ENCODE data around the gene VN1R2.
"Not testable (repeated sequence)": the region's sequence is repeated elsewhere in the genome, so short reads cannot be mapped to it uniquely, and the experiment has no call there.

The VN1R2 gene, protein sequence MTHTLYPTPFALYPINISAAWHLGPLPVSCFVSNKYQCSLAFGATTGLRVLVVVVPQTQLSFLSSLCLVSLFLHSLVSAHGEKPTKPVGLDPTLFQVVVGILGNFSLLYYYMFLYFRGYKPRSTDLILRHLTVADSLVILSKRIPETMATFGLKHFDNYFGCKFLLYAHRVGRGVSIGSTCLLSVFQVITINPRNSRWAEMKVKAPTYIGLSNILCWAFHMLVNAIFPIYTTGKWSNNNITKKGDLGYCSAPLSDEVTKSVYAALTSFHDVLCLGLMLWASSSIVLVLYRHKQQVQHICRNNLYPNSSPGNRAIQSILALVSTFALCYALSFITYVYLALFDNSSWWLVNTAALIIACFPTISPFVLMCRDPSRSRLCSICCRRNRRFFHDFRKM

DNA sequence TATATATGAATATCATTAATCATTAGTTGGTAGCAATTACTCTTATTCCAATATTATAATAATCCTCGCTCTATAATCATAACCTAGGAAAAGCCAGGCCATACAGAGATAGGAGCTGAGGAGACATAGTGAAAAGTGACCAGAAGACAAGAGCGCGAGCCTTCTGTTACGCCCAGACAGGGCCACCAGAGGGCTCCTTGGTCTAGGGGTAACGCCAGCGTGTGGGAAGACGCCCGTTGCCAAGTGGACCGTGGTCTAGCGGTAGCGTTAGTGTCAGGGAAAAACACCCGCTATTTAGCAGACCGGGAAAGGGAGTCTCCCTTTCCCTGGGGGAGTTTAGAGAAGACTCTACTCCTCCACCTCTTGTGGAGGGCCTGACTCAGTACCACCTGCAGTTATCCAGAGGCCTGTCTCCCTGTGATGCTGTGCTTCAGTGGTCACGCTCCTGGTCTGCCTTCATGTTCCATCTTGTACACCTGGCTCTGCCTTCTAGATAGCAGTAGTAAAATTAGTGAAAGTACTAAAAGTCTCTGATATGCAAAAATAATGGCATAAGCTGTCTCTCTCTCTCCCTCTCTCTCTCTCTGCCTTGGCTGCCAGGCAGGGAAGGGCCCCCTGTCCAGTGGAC is at the start of gene VN1R2:
Gene VN1R2, plus strand, starts transcription at position 578 of the 628 bp plus-strand sequence. CDS start 84 bp downstream, outside the sequence.
- DNase-seq: not testable (repeated sequence)

DNA sequence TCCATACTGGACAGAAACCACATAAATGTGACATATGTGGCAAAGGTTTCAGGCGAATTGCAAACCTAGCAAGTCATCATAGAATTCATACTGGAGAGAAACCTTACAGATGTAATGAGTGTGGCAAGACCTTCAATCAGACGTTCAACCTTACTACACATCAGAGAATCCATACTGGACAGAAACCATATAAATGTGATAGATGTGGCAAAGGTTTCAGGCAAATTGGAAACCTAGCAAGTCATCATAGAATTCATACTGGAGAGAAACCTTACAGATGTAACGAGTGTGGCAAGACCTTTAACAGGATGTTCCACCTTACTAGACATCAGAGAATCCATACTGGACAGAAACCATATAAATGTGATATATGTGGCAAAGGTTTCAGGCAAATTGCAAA is 46.5 kb upstream of the VN1R2 start:
- DNase-seq: not testable (repeated sequence)

DNA sequence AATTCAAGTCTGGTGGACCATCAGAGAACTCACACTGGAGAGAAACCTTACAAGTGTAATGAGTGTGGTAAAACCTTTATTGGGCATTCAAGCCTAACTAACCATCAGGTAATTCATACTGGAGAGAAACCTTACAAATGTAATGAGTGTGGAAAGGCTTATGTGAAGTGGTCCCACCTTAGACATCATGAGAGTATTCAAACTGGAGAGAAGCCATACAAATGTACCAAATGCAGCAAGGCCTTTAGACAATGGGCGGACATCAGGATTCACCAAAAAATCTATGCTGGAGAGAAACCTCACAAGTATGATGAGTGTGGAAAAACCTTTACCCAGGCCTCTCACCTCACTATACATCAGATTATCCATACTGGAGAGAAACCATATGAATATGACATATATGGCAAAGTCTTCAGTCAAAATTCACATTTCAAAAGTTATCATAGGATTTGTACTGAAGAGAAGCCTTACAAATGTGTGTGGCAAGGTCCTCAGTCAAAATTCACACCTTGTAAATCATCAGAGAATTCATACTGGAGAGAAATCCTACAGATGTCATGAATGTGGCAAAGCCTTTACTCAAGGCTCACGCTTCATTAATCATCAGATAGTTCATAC is 45.3 kb upstream of the VN1R2 start:
- DNase-seq: no peak

GRCh38 chr19:53222716-53223115 is 35.4 kb upstream of the VN1R2 start:
- not testable (repeated sequence) for DNase-seq

GRCh38 chr19:53224606-53225005 is 33.5 kb upstream of the VN1R2 start:
- no peak for DNase-seq

DNA sequence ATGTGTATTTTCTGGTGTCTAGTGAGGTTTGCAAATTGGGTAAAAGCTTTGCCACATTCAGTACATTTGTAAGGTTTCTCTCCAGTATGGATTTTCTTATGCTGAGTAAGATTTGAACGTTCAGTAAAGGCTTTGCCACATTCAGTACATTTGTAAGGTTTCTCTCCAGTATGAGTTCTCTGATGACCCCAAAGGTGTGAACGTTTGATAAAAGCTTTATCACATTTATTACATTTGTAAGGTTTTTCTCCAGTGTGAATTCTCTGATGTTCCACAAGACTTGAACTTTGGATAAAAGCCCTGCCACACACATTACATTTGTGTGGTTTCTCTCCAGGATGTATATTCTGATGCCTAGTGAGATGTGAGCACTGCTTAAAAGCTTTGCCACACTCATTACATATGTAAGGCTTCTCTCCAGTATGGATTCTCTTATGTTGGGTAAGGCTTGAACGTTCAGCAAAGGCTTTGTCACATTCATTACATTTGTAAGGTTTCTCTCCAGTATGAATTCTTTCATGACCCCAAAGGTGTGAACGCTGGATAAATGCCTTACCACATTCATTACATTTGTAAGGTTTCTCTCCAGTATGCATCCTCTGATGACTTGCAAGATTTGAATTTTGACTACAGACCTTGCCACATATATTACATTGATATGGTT is 20.8 kb upstream of the VN1R2 start:
- DNase-seq: no peak

GRCh38 chr19:53246498-53246897 is 11.6 kb upstream of the VN1R2 start:
- DNase-seq: no peak

GRCh38 chr19:53254411-53255341 is 3.4 kb upstream of the VN1R2 start, which contains the start of gene ZNF677:
TSS of gene ZNF677 (minus strand) at chr19:53254873. CDS start at chr19:53251550, 3,323 bp downstream.
- DNase-seq: peak; percentile 72 to 87 (median 77)

DNA sequence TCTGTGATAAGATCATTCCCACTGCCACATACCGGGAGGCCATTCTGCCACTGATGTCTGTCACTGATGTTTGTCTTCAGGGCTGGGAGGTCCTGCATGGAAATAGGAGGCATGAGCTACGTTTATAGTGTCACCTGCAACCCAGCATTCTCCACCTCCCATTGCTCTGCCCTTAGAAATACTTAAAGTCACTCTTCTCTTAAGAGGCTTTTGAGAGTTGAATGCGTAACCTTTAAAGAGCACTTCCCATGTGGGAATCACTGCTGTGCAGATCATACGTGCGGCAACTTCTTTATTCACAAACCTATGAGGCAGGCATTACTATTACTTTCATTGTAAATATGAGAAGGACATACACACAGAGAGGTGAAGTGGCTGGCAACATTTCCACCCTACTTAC is 9.5 kb downstream of the VN1R2 start, which contains the start of gene VN1R4:
Gene VN1R4, minus strand, starts transcription at position 101 of the 400 bp plus-strand sequence. Its CDS starts 58 bp downstream, at position 43.
- peak in 1 of 3 experiments; percentile 95 for DNase-seq

- DNase-seq: not testable (repeated sequence)
Observed at GRCh38 chr19:53269861-53270260, 11.8 kb downstream of the VN1R2 start.

DNA sequence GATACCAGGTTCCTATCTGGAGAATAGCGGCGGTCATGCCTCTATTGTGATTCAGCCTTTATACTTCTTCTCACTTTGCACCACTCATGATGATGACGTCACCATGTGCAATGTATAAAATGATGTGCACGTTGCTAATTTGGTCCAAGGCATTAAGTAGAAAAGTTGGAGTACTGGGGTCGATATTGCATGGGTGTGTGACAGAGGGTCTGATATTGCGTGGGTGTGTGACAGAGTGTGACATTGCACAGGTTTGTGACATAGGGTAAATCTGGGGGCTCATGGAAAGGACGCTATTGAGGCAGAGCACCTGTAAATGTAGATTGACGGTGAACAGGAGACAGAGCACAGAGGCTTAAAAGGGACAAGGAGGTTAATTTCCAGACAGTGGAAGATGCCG is 14.0 kb downstream of the VN1R2 start:
- DNase-seq: no peak

DNA sequence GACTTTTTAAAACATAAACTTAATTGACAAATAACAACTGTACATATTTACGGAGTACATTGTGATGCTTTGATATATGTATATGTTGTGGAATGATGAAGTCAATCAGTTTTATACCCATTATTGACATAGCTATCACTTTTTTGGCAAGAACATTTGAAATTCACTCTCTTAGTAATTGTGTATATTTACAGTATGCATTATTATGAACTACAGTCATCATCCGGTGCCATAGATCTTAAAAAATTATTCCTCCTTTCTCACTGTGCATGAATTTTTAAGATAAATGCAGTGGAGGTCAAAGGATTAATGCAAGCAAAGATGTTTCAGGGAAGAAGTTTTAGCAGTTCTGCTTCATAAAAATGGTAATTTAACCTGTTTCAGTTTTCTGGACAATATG is 17.4 kb downstream of the VN1R2 start:
- DNase-seq: no peak

DNA sequence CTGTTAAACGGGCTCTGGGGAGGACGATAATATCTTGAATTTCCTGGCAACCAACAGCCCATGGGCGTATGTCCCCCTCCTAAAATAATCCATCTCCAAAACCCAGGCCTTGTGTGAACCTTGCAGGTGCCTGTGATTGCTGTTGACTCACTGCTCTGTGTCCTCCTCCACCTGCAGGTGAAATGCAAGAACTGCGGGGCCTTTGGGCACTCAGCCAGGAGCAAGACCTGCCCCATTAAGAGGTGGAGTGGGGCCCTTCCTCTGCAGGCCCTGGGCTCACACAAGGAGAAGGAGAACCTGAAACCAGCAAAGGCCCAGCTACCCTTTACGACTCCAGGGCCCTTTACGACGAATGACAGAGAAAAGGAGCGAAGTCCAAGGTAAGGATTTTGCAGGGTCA is 23.9 kb downstream of the VN1R2 start:
- peak in 2 of 3 experiments; percentile 6 to 79 for DNase-seq

DNA sequence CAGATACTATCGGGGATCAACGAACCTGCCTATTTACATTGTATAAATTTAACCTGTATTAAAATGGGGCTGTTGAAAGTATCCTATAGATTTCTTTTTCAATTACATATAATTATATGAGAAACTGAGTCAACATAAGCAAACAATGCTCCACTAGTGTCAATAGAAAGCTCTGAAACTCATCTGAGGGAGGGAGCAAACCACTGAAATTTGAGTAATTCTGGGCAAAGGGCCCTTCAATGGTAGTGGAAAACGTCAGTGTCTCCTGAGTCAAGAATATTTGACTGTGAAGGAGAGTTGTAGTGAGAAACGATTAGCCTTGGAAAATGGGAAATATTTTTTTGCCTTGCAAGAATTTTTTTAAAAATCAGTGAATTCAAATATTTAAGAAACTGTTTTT is 27.0 kb downstream of the VN1R2 start:
- DNase-seq: no peak

- DNase-seq: no peak
Observed at GRCh38 chr19:53290758-53291549, 32.9 kb downstream of the VN1R2 start.

DNA sequence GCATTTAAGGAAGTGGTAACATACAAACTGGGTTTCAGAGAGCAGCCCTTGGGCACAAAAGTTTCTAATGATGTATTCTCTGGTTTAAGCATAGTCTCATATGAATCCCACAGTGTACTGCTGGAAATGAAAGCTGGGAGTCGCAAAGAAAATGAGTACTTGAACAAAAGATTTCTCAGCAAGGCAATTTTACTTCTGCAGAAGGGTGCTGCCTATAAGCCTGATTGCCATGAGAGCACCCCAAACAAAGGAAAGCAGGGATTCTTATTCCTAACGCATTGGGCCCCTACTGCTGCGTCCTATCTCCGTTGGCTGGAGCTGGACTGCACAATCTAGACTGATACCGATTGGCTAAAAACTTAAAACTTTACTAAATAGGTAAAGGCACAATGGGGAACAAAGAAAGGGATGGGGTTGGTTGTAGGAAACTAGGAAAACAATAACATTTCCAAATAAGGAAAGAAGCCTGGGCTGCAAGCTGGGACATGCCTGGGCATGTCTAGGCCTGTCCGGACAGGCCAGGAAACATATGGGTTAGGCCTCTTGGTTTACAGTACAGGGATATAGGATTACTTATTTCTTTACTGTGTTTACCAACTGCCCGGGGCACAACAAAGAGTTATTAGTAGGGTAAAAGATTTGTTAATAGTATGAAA is 36.8 kb downstream of the VN1R2 start:
- DNase-seq: no peak

- DNase-seq: not testable (repeated sequence)
Observed at GRCh38 chr19:53301341-53301740, 43.2 kb downstream of the VN1R2 start.

GRCh38 chr19:53308339-53308811 is 50.3 kb downstream of the VN1R2 start:
- DNase-seq: peak in 1 of 3 experiments; percentile 50

Data from NCI-H1417 (cell line).